Neuron (in vitro differentiated cells): Measurements from ENCODE around the gene FCN3.
"Not testable (repeated sequence)": the region's sequence is repeated elsewhere in the genome, so short reads cannot be mapped to it uniquely, and the experiment has no call there.

Experiments
- H2AFZ ChIP-seq: one replicate; pipeline ENCODE4 v1.6.1; 2013; ENCODE audit warnings: low read depth, mild to moderate bottlenecking, inconsistent platforms, low read length, moderate library complexity
- H3K27me3 ChIP-seq: one replicate; pipeline ENCODE4 v1.6.1; 2013; ENCODE audit warnings: low read length; ENCODE audit not compliant: insufficient read depth
- H3K36me3 ChIP-seq: one replicate; pipeline ENCODE4 v1.6.1; 2013; ENCODE audit warnings: low read length; ENCODE audit not compliant: insufficient read depth
- H3K4me1 ChIP-seq: one replicate; pipeline ENCODE4 v1.6.1; 2013; ENCODE audit warnings: low read length; ENCODE audit not compliant: insufficient read depth
- H3K4me3 ChIP-seq: 2 replicates; pipeline ENCODE4 v1.5.1; 2013; ENCODE audit warnings: mild to moderate bottlenecking, low read length, moderate library complexity
- H3K9me3 ChIP-seq: one replicate; pipeline ENCODE4 v1.6.1; 2013; ENCODE audit warnings: low read length

FCN3 gene

DNA sequence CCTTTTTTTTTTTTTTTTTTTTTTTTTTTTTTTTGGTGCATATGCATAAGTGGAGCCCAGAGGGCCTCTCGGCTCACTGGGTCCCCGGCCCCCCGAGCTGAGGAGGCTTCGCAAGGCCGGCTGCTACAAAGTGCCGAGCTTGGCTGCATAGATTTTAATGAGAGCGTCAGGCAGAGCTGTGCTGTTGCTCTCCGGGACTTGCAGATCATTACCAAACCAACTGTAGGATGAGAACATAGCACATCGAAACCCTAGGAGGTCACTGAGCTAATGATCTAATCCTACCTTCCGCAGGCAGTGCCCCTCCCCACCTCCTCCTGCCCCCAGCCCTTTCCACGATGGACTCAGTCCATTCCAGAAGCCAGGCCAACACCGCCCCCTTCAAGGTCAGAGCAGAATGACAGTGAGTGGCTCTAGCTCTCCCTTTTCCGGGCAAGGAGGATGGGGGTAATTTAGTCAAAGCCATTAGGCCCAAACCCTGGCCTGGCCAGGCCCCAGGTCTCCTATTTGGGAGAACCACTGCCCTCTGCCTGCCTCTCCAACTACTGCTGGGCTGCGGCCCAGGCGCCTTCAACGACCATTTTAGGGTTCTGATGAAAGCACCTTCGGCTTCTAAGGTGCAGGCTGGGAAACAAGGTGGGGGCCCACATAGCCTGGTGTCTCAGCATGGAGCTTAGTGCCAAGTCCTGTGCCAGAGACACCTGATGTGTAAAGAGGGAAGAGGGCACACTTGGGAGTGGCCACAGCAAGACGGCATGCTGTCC, 31.2 kb upstream of the FCN3 start:
- H3K36me3 ChIP-seq: peaks cover 40% of the 10 kb centered on the region
- not testable (repeated sequence) for H3K9me3 ChIP-seq, H3K4me1 ChIP-seq, H3K27me3 ChIP-seq, H2AFZ ChIP-seq, H3K4me3 ChIP-seq

DNA sequence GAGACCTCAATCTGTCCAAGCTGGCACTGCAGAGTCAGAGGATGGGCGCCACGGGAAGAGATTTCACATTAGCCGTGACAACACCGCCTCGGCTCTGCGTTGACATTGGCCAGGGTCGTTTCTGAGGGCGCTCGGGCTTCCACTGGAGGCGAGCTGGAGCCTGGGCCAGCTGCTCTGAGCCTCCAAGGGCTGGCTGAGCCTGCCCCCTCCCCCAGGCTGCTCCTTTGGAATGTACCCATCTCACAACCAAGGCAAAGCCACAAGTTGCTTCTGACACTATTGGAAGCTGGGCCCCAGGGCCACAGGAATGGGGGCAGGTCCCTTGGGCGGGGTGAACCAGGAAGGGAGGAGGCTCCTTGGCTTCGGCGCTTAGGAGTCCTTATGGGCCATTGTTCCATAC, 30.4 kb upstream of the FCN3 start:
- Histone ChIP-seq H2AFZ (no peak overlapping the region), H3K4me3 (no peak overlapping the region), H3K27me3 (no peaks in the 10 kb centered on the region), H3K9me3 (no peaks in the 10 kb centered on the region), H3K4me1 (peaks cover 12% of the 10 kb centered on the region), H3K36me3 (peaks cover 33% of the 10 kb centered on the region)

DNA sequence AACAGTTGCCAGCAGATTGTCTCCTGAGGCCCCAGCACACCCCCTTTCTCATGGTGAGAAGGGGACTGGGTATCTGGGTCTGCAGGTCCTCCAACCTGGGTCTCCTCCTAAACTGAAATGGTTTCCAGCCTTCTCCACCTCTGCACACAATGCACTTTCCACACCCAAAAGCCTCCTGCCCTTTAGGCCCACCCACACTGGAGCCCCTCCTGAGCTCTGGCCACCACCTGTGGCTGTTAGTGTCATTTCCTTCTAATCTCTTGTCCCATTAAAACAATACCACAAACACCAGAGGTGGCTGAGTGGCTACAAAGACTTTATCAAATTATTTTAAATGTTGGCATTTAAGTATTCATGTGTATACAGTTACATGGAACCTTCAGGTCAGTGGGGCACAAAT, 29.3 kb upstream of the FCN3 start:
- no peaks in the 10 kb centered on the region for H3K9me3 ChIP-seq
- peaks cover 24% of the 10 kb centered on the region for H3K36me3 ChIP-seq
- H3K27me3 ChIP-seq: no peaks in the 10 kb centered on the region
- H2AFZ ChIP-seq: no peak overlapping the region
- H3K4me1 ChIP-seq: peaks cover 21% of the 10 kb centered on the region
- no peak overlapping the region for H3K4me3 ChIP-seq

GRCh38 chr1:27403065-27403726, 28.6 kb upstream of the FCN3 start:
- Histone ChIP-seq H3K36me3 (peaks cover 17% of the 10 kb centered on the region), H3K4me3 (no peak overlapping the region), H3K4me1 (peaks cover 26% of the 10 kb centered on the region), H3K9me3 (no peaks in the 10 kb centered on the region), H3K27me3 (no peaks in the 10 kb centered on the region), H2AFZ (no peak overlapping the region)

GRCh38 chr1:27402349-27402754, 27.7 kb upstream of the FCN3 start:
- Histone ChIP-seq H3K4me3 (no peak overlapping the region), H3K9me3 (no peaks in the 10 kb centered on the region), H2AFZ (no peak overlapping the region), H3K27me3 (no peaks in the 10 kb centered on the region), H3K4me1 (peaks cover 29% of the 10 kb centered on the region), H3K36me3 (peaks cover 10% of the 10 kb centered on the region)

DNA sequence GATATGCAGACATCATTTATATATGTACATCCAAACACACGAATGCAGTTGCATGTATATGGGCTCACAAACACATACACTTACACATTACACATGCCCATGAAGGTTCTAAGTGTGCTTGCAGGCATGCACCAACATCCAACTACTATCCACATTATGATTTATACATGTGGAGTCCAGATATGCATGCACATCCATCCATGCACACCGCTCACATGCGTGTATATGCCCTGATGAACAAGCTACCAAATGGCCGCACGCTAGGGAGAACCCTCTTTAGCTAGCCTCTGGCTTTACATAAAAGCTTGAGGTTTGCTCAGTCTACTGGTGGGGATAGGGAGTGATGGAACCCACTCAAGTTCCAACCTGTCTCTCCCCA, 26.3 kb upstream of the FCN3 start:
- H2AFZ ChIP-seq: no peak overlapping the region
- no peaks in the 10 kb centered on the region for H3K27me3 ChIP-seq
- no peak overlapping the region for H3K4me3 ChIP-seq
- H3K4me1 ChIP-seq: peaks cover 20% of the 10 kb centered on the region
- no peaks in the 10 kb centered on the region for H3K36me3 ChIP-seq
- no peaks in the 10 kb centered on the region for H3K9me3 ChIP-seq

DNA sequence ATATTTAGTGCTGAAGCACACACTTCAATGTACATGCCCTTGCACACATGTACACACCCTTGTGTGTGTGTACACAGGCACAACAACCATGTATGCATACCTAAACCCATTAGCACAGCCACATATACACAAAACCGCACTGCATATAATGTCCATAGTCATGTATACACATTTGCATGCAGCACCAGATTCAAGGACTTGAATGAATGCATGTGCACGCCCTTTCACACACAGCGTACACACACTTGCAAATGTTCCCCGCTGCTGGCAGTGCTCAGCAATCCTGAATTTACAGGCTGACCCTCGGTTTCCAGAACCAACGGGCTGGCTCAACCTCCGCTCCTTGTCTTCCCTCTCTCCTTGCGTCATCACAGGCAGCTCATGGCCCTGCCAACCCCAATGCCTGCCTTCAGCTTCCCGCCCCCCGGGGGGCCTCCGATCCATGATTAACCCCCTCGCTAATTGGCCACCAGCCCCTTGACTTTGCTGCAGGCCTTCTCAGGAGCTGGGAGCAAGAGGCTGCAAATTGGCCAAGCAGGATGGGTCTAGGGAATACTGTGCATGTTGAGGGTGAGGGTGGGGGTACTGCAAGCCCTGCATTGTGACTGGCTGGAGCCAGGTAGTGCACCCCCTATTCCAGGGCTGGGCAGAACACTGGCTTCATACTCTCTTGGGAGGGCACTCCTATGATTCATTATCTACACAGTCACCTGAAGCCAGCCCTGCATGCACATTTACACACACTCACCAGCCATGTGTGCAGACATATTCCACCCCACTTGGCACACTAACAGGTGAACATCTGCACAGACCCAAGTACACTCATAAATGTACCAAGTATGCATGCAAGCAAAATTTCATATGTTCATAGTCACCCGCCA, 25.7 kb upstream of the FCN3 start:
- Histone ChIP-seq H3K4me3 (no peak overlapping the region), H3K4me1 (peaks cover 19% of the 10 kb centered on the region), H3K36me3 (no peaks in the 10 kb centered on the region), H3K27me3 (no peaks in the 10 kb centered on the region), H2AFZ (no peak overlapping the region), H3K9me3 (no peaks in the 10 kb centered on the region)

DNA sequence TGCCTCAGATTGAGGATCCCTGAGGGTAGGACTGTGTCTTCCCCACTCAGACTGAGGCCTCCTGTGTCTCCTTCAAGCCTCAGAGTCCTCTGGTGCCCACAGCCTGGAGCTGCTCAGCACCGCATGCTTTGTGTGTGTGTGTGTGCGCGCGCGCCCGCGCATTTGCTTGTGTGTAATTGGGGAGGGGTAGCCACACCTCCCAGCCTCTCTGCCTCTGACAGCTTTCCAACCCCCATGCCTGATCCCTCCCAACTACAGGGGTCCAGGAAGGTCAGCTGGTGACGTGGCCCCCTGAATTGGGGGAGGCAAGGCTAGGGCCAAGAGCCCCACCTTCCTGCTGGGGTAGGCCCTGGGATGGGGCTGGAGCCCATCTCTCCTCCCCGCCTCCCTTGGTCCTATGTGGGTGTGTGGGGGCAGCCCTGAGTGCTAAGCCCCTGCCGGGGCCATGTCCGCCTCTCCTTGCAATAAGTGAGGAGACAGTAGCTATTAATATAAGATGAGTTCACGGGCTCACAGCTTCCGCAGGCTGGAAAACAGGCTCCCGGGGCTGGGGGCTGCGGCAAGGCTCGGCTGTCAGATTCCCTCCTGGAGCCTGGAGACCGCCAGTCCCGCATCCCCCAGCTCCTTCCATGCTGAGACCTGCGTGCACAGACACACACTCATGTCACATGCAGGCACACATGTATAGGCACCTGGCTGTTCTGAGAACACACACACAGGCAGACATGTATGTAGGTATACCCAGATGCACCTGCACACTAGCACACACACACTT, 24.8 kb upstream of the FCN3 start:
- no peaks in the 10 kb centered on the region for H3K36me3 ChIP-seq
- H3K9me3 ChIP-seq: no peaks in the 10 kb centered on the region
- no peak overlapping the region for H2AFZ ChIP-seq
- H3K27me3 ChIP-seq: no peaks in the 10 kb centered on the region
- peaks cover 21% of the 10 kb centered on the region for H3K4me1 ChIP-seq
- no peak overlapping the region for H3K4me3 ChIP-seq

GRCh38 chr1:27398405-27399149, 24.0 kb upstream of the FCN3 start:
- Histone ChIP-seq H3K36me3 (no peaks in the 10 kb centered on the region), H3K4me3 (no peak overlapping the region), H2AFZ (no peak overlapping the region), H3K27me3 (no peaks in the 10 kb centered on the region), H3K9me3 (no peaks in the 10 kb centered on the region), H3K4me1 (peaks cover 21% of the 10 kb centered on the region)

GRCh38 chr1:27397749-27398148, 23.1 kb upstream of the FCN3 start:
- no peaks in the 10 kb centered on the region for H3K9me3 ChIP-seq
- H3K27me3 ChIP-seq: no peaks in the 10 kb centered on the region
- H2AFZ ChIP-seq: no peak overlapping the region
- no peak overlapping the region for H3K4me3 ChIP-seq
- no peaks in the 10 kb centered on the region for H3K36me3 ChIP-seq
- peaks cover 26% of the 10 kb centered on the region for H3K4me1 ChIP-seq

- H3K4me1 ChIP-seq: peaks cover 27% of the 10 kb centered on the region
- no peaks in the 10 kb centered on the region for H3K27me3 ChIP-seq
- no peaks in the 10 kb centered on the region for H3K36me3 ChIP-seq
- no peak overlapping the region for H3K4me3 ChIP-seq
- H2AFZ ChIP-seq: no peak overlapping the region
- no peaks in the 10 kb centered on the region for H3K9me3 ChIP-seq
Observed at GRCh38 chr1:27397110-27397509, 22.5 kb upstream of the FCN3 start.

GRCh38 chr1:27395441-27396195, 21.0 kb upstream of the FCN3 start:
- no peak overlapping the region for H2AFZ ChIP-seq
- no peaks in the 10 kb centered on the region for H3K36me3 ChIP-seq
- peaks cover 6% of the 10 kb centered on the region for H3K27me3 ChIP-seq
- H3K9me3 ChIP-seq: no peaks in the 10 kb centered on the region
- H3K4me1 ChIP-seq: peaks cover 27% of the 10 kb centered on the region
- no peak overlapping the region for H3K4me3 ChIP-seq
